GM04503 (cell line): ENCODE measurements around the gene BCAR3.
A peak's percentile ranks its signal among the peaks of the same experiment; 100 is the strongest.

Source experiments
- DNase-seq: peaks from one replicate; pipeline ENCODE4 v3.0.0-alpha.2; 2012; ENCODE audit warnings: low read depth

The BCAR3 gene

DNA sequence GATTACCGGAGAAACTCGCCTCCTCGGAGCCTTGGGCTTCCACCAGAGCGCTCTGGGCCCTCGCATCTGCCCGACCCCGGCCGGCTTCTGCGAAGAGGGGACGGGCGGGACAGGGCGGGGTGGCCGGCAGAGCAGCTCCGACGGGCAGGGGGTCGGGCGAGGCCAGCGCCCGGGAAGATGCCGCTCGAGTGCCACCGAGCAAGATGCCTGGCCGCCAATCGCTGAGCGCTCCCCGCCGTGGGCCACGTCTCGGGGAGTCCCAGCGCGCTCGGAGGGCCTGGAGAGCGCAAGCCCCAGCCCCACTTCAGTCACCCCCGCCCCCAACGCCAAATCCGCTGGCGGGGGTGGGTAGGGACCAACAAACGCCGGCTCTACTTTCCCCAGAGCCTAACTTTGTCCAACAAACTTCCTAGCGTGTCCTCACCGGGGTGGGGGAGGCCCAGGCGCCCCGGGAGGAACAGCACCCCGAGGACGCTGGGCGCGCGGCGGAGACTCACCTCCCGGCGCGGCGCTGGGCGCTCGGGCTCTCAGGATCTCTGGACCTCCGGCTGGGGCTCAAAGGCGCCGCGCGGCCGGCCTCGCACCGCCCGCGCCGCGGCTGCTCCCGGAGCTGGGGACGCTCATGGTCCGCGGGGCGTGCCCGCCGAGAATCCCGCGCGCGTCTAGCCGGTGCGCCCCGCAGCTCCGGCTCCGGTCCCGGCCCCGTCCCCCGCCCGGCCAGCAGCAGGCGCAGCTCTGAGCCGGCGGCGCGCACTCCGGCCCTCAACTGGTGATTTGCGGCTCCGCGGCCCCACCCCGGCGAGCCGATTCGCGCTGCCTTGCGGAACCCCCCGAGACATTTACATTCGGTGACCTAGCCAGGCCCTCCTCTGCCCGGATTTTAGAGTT, at the start of gene BCAR3:
Gene BCAR3, minus strand, starts transcription at position 737 of the 888 bp plus-strand sequence. CDS start 6,907 bp downstream, outside the sequence.
- DNase-seq: no peak

GRCh38 chr1:93730621-93731020, 49.0 kb upstream of the BCAR3 start:
- no peak for DNase-seq

DNA sequence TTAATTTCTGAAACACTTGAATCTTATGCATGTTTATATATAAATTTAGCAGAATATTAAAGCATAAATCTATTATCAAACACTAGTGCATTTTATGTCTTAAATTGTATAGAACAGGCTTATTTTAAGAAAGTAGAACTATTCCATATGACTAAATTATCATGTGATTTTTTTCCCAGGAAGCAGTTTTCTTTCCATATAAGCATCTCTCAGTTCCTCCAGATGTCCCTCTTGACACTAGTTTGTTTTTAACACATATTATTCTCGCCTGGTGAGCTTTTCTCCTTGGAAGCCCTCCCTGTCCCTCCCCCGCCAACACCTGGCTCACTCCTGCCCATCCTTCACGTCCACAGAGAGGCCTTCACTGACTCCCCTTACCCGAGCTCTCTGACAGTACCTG, 48.3 kb upstream of the BCAR3 start:
- no peak for DNase-seq

- no peak for DNase-seq
Measured at GRCh38 chr1:93729502-93729901, 47.9 kb upstream of the BCAR3 start.

- DNase-seq: no peak
Measured at GRCh38 chr1:93728480-93729131, 47.0 kb upstream of the BCAR3 start.

- DNase-seq: no peak
Measured at GRCh38 chr1:93723733-93724270, 42.2 kb upstream of the BCAR3 start.

GRCh38 chr1:93723110-93723509, 41.5 kb upstream of the BCAR3 start:
- DNase-seq: peak; percentile 31

GRCh38 chr1:93722081-93723031, 40.7 kb upstream of the BCAR3 start:
- no peak for DNase-seq

DNA sequence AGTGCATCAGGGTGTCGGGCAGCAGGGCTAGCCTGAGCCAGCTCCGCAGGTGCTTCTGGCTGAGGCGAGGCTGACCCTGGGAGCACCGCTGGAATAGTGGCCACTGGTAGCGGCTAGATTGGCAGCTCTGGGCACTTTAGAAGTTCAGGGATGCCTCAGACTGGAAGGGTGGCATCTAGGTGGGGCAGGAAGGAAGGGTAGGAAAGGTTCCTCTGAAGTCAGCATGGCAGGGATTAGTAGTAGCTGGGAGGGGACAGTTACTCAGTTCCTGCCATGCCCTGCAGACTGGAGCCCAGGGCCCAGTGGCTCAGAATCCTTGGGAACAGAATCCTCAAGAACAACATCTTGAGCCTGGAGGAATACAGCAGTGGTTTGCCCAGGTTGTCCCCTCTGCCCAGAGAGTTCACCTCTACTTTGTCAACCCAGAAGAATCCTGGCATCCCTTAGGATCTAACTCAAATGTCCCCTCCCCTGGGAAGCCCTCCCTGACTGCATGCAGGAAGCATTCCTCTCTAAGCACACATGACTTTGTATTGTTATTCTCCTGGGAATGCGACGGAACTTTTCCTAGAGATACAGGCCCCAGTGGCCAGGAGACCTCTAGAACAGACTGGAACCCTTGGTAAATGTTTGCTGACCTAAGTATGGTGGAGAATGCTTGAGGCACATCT, 39.5 kb upstream of the BCAR3 start:
- no peak for DNase-seq

DNA sequence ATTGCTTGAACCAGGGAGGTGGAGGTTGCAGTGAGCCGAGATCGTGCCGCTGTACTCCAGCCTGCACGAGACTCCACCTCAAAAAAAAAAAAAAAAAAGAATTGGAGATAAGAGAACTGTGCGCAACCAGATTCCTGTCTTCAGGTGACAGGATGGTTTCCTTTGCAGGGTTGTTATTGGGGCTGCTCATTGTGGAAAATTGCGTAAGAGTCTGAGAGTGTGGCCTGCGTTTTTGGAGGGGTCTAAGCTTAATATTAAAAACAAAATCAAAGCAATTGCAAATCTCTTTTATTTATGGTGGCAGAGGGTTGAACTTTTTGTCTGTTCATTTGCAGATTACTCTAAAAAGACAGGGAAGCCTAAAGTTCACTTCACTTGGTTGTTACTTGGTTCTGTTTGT, 36.0 kb upstream of the BCAR3 start:
- DNase-seq: no peak

DNA sequence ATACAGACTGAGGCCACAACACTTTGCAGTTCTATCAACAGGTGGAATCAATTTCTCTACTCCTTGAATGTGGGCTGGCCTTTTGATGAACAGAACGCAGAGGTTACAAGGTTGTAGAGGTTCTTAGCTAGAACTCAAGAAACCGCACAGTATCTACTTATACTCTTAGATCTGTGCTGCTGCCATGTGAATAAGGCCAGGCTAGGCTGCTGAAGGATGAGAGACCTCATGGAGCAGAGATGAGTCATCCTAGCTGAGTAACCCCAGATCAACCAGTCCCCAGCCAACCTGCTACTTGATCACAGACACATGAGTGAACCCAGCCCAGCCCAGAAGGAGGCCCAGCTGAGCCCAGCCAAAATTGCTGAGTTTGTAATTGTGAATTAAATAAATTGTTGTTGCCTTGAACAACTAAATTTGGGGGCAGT, 35.3 kb upstream of the BCAR3 start:
- DNase-seq: no peak

DNA sequence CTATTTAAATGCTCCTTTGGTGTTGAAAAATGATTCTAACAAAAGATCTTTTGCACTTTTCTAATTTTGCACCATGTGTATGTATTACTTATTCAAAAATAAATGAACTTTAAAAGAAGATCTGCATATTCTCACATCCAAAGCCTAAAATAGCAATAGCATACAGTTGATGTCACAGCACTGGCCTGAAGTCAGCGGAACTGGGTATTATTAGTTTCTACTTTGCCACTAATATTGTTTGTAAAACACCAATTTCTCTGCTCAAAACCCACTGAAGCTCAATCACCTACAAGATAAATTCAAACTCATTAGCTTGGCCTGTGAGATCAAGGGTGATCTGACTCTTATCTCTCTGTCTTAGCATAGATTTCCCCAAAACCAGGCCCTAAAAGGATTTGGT, 34.5 kb upstream of the BCAR3 start:
- no peak for DNase-seq

DNA sequence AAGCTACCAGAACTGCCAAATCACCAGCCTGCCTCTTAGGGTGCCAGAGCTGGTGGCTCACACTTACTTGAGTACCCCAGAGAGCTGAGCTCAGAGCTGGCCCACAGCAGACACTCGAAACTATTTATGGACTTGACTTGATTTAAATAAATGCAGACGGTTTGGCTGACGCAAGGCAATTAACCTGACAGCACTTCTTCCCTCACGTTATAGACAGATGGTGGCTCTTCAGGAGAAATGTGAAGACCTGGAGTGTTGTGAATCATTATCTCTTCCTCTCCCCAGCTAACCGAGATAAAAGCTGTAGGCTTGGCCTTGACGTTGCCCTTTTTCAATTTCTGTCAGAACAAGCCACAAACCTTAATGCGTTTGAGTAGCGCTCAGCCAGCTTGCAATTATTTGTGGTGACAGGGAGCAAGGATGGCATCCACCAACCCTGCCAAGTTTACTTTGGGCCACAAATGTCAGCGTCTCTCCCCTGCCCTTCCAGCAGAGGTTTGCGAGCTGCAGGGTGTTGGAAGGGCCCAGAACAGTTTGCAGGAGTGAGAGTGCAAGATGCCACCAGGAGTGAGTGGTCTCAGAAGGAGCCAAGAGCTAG, 34.0 kb upstream of the BCAR3 start:
- DNase-seq: no peak

DNA sequence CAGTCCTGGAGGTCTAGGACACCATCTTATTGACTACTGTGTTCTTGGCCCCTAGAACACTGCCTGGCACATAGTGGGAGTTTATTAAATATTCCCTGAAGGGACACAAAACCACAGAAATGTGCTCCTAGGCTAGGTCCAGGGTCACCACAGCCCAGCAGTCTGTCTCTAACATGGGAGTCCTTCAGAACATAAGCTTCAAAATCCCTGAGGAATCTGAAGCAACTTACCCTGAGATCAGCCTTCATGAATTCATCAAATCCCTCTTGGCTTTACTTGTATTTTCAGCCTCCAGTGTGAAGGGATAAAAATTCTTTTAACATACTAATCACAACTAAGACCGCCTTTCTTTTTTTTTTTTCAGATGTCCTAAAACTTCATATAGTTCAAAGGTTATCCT, 32.7 kb upstream of the BCAR3 start:
- DNase-seq: no peak

DNA sequence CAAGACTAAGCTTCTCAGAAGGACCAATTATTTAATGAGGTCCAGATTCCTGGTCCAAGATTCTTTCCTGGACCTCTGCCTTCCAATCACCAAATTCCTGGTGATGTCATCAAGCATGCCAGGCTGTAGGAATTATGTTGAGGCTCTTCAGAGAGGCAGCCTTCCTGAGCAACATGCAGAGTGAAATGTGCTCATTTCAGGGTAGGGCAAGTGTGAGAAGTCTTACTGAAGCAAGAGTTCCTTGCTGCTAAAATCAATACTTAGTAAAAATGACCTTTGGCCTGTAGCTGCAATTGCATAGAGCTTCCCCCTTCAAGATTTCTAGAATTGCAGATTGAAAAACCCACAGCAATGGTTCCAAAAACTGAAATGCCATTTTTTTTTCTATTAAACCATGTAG, 31.7 kb upstream of the BCAR3 start:
- no peak for DNase-seq

GRCh38 chr1:93712741-93713140, 31.1 kb upstream of the BCAR3 start:
- DNase-seq: no peak

DNA sequence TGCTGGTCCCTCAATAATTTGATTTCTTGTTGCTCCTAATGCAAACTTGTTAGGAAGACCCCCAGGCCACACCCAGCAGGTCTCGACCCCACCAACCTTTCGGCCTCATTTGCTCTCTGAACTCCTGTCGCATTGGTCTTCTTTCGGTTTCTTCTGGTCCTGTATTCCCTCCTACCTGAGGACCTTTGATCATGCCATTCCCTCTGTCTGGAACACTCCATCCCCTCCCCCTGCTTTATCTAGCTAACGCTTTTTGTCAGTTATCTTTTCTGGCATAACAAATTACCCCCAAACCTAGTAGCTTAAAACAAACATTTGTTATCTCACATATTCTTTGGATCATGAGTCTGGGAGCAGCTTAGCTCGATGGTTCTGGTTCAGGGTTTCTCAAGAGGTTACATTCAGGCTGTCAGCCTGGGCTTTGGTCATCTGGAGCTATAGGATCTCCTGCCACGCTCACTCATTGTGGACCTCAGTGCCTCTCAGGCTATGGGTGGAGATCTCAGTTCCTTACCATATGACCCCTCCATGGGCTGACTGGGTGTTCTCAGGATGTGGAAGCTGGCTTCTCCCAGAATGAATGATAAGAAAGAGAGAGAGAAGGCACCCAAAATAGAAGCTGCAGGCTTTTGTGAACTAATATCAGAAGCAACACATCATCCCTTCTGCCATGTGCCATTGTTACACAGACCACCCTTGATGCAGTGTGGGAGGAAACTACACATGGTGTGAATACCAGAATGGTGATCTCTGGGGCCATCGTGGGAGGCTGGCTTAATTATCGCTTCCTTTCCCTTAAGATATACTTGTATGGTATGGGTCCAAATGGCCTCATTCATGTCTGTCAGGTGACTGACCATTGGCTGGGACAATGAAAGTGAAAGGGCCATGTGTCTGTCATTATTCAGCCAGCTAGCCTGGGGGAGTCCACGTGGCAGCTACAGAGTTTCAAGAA, 29.1 kb upstream of the BCAR3 start:
- DNase-seq: no peak

GRCh38 chr1:93708734-93709481, 27.3 kb upstream of the BCAR3 start:
- no peak for DNase-seq

GRCh38 chr1:93707956-93708355, 26.3 kb upstream of the BCAR3 start:
- DNase-seq: no peak
